ENCODE measurements around the gene ARMH4.

ARMH4 gene

GRCh38 chr14:58166005-58166983 is 14.3 kb upstream of the ARMH4 start:
- TF ChIP-seq, protein P1, sequence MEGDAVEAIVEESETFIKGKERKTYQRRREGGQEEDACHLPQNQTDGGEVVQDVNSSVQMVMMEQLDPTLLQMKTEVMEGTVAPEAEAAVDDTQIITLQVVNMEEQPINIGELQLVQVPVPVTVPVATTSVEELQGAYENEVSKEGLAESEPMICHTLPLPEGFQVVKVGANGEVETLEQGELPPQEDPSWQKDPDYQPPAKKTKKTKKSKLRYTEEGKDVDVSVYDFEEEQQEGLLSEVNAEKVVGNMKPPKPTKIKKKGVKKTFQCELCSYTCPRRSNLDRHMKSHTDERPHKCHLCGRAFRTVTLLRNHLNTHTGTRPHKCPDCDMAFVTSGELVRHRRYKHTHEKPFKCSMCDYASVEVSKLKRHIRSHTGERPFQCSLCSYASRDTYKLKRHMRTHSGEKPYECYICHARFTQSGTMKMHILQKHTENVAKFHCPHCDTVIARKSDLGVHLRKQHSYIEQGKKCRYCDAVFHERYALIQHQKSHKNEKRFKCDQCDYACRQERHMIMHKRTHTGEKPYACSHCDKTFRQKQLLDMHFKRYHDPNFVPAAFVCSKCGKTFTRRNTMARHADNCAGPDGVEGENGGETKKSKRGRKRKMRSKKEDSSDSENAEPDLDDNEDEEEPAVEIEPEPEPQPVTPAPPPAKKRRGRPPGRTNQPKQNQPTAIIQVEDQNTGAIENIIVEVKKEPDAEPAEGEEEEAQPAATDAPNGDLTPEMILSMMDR (IDR thresholded peaks at IDR 0.05; ENCODE audit: insufficient read depth, missing control alignments), result peak; percentile 89
- FAIRE-seq (no peak), DNase-seq (ENCODE audit: insufficient read length, low spot score) (no peak)

DNA sequence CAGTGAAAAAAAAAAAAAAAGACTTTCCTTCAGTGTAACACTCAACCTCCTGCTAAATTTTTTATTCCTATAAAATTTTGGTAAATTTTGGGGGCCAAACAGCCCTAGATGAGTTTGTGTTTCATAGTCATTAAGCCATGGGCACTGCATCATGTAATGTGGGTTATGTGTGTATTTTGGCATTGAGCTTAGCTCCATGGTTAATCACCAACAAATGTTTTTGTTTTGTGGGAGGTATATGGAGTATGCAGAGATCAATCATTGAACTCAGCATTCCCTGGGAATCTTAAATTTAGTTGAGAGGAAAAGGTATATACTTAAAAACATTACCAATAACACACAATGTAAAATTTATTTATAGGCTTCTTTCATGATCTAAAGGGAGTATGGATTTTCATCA is 8.5 kb upstream of the ARMH4 start:
- TF ChIP-seq, protein P1 (IDR thresholded peaks at IDR 0.05; ENCODE audit: insufficient read depth, missing control alignments), result no peak
- FAIRE-seq (no peak), DNase-seq (ENCODE audit: insufficient read length, low spot score) (no peak)

DNA sequence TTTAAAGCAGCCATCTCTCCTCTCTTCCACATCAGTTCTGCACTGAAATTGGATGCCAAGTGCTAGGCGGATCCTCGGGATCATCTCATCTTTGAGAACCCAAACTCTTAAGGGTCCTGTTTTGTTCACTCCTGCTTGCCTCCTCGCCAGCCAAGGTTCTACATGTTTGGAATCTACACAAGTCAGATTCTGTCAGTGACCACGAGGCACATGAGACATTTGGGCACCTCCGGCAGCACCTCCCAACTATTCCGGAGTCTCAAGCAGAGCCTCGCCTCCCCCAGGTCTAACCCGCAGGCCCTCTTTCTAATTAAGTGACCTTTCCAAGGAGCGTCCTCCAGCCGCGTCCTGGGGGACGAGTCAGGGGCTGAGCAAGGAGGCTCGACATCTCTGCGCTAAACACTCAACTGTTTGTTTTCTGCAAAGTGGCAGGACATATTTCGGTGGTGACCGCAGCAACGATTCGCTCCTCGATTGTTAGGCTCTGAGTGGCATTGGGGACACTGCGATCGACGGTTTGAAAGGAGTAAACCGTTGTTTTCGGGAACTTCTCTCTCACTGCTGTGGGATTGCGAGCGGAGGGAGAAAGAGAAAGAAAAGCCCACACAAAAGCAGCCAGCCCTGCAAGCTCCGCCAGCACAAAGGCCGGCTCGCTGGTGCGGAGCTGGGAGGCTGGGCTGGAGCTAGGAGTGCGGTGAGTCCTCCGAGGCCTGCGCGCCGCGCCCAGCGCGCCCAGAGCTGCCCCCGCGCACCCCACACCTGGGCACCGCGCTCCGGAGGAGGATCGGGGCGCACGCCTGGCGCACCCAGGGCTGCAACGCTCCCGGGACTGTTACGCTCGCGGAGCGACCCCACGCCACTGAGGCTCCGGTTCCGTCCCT is 640 bp downstream of the ARMH4 start:
- no peak for FAIRE-seq
- TF ChIP-seq, protein P1 (IDR thresholded peaks at IDR 0.05; ENCODE audit: insufficient read depth, missing control alignments), result no peak
- DNase-seq (ENCODE audit: insufficient read length, low spot score), result no peak

GRCh38 chr14:58150243-58150805 is 1.7 kb downstream of the ARMH4 start:
- no peak for FAIRE-seq
- TF ChIP-seq, protein P1 (IDR thresholded peaks at IDR 0.05; ENCODE audit: insufficient read depth, missing control alignments), result no peak

GRCh38 chr14:58149196-58149595 is 2.8 kb downstream of the ARMH4 start:
- FAIRE-seq, result no peak
- TF ChIP-seq, protein P1 (IDR thresholded peaks at IDR 0.05; ENCODE audit: insufficient read depth, missing control alignments), result no peak
- DNase-seq (ENCODE audit: insufficient read length, low spot score), result no peak

More at GRCh38 chr14:58150243-58150805, 1.7 kb downstream of the ARMH4 start:
- DNase-seq (ENCODE audit: insufficient read length, low spot score), result no peak

DNA sequence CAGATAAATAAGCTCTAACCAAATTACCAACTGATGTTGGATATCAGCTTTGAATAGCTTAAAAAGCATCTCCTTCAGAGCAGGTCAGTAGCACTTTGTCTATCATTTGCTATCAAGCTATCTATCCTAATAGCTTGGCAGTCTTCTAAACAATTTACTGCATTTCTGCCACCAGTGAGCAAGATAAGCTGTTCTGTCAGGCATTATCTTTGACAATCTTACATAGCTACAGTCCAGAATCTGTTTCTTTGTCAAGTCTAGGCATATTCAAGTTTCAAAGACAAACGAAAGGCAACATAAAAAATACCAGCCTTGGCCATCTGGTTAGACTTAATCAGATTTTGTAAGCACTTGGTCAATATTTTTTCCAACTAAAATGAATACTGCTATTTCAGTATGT is 5.6 kb downstream of the ARMH4 start:
- TF ChIP-seq, protein P1 (IDR thresholded peaks at IDR 0.05; ENCODE audit: insufficient read depth, missing control alignments), result no peak
- no peak for FAIRE-seq
- DNase-seq (ENCODE audit: insufficient read length, low spot score), result no peak

Data from D721Med (cell line).